A673 (cell line): ENCODE results near the gene CCHCR1.

Experiments
- CTCF ChIP-seq: fragments of 300-800, 200-600 bp; sonication (generic); conservative IDR thresholded peaks from 2 replicates; pipeline ENCODE4 v1.5.1; 2017; ENCODE audit warnings: low read depth, mild to moderate bottlenecking, antibody characterized with exemption, low read length, moderate library complexity, mixed read lengths
- EZH2 ChIP-seq: fragments of 200-600 bp; sonication (generic); IDR thresholded peaks from 2 replicates; pipeline ENCODE4 v1.6.1; 2017; ENCODE audit warnings: borderline replicate concordance, low read depth, mild to moderate bottlenecking, mixed read lengths, antibody characterized with exemption, low read length; ENCODE audit not compliant: poor library complexity, severe bottlenecking

DNA sequence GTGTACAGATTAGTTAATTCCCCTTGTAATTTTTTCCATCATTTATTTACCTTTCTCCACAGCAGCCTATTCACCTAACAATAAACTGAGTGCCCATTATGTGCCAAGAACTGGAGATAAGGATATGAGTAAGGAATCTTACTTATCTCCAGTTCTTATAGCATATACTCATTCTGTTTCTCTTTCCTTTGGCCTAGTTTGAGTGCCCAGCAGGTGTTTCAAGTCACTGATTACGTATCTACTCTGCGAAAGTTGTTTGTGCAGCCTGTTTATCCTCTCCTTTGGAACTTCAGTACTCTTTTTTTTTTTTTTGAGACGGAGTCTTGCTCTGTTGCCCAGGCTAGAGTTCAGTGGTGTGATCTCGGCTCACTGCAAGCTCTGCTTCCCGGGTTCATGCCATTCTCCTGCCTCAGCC lies 30.2 kb upstream of the CCHCR1 start:
- TF ChIP-seq CTCF, result no peak
- TF ChIP-seq EZH2, result no peak
